Caco-2 (cell line): ENCODE data around the gene PARD3B. TPM values are rescaled to one million over a fixed set of nuclear protein-coding genes. Genes with fewer than 3 reads are reported as not detected.

Experiments used
- BruUV-seq: library from RNA; stranded (reverse); fragments of 400-500 nt; replicated peaks from 2 replicates; lab custom pipeline; 2021; lab: Mats Ljungman, UMichigan
- CTCF ChIA-PET: fragments of 300-600 bp; sonication (Branson Sonifier 250); formaldehyde crosslinking; loops from one replicate; lab custom pipeline; 2022; ENCODE audit warnings: antibody characterized with exemption; lab: Charles Lee
- POLR2A ChIA-PET: fragments of 300-600 bp; sonication (Branson Sonifier 250); formaldehyde crosslinking; loops from one replicate; lab custom pipeline; 2022; ENCODE audit warnings: antibody characterized with exemption; lab: Charles Lee
- DNase-seq, 2 experiments: peaks; one replicate each; pipeline versions ENCODE4 v3.0.0 to v3.0.0-alpha.2; 2020 to 2022
- H3K27me3 ChIP-seq: replicated peaks from 2 replicates; pipeline ENCODE4 v1.6.0; 2011; ENCODE audit warnings: low read length; ENCODE audit not compliant: control insufficient read depth, insufficient read depth
- H3K36me3 ChIP-seq: 2 replicates; pipeline ENCODE4 v1.5.1; 2011; ENCODE audit warnings: low read length; ENCODE audit not compliant: control insufficient read depth, insufficient read depth
- H3K4me1 ChIP-seq: fragments of 250-450 bp; sonication (Bioruptor Pico); 2 replicates; pipeline ENCODE4 v1.5.1; 2020; ENCODE audit warnings: mild to moderate bottlenecking
- H3K4me3 ChIP-seq: 2 replicates; pipeline ENCODE4 v1.5.1; 2011; ENCODE audit warnings: low read depth, mild to moderate bottlenecking, control low read depth, low read length
- H3K9me3 ChIP-seq: fragments of 250-450 bp; sonication (Bioruptor Pico); 2 replicates; pipeline ENCODE4 v1.5.1; 2020; ENCODE audit warnings: mild to moderate bottlenecking, moderate library complexity
- H3K27ac Mint-ChIP-seq: one replicate; pipeline ENCODE4 v1.8.0; 2022; ENCODE audit warnings: mixed read lengths; ENCODE audit not compliant: unreplicated experiment
- H3K27me3 Mint-ChIP-seq: one replicate; pipeline ENCODE4 v1.8.0; 2022; ENCODE audit warnings: mixed read lengths; ENCODE audit not compliant: insufficient read depth, unreplicated experiment
- H3K36me3 Mint-ChIP-seq: one replicate; pipeline ENCODE4 v1.8.0; 2022; ENCODE audit warnings: mild to moderate bottlenecking, mixed read lengths; ENCODE audit not compliant: insufficient read depth, unreplicated experiment
- H3K4me1 Mint-ChIP-seq: one replicate; pipeline ENCODE4 v1.8.0; 2022; ENCODE audit warnings: low read depth, mixed read lengths; ENCODE audit not compliant: unreplicated experiment
- H3K4me3 Mint-ChIP-seq: one replicate; pipeline ENCODE4 v1.8.0; 2022; ENCODE audit warnings: mild to moderate bottlenecking, moderate library complexity, mixed read lengths; ENCODE audit not compliant: unreplicated experiment
- H3K9me3 Mint-ChIP-seq: one replicate; pipeline ENCODE4 v1.8.0; 2022; ENCODE audit warnings: mixed read lengths; ENCODE audit not compliant: unreplicated experiment
- CTCF ChIP-seq, 2 experiments: fragments of 200-600 bp in 1 of 2; IDR thresholded peaks; 1 replicate in 1 of 2; 2 replicates in 1 of 2; pipeline versions ENCODE4 v1.5.1 to v1.8.0; 2011 to 2022; ENCODE audit warnings: antibody characterized with exemption in 1 of 2, control low read depth in 1 of 2, inconsistent platforms in 1 of 2, low read depth in 1 of 2, low read length in 1 of 2, mild to moderate bottlenecking in 1 of 2, moderate library complexity in 1 of 2; ENCODE audit not compliant: insufficient read depth in 1 of 2, severe bottlenecking in 1 of 2, unreplicated experiment in 1 of 2
- intact Hi-C: fragments of 100-400 bp; cut with micrococcal nuclease; formaldehyde crosslinking; loops from one replicate; pipeline ENCODE4 v1.10.0; 2022; ENCODE audit not compliant: unreplicated experiment
- total RNA-seq: library from RNA; stranded (reverse); gene quantifications from 2 replicates; pipeline ENCODE4 v1.2.3, GENCODE V29; 2022

PARD3B gene
- total RNA-seq, 1 experiment from 2014 or later: 68.9 TPM

GRCh38 chr2:205425102-205425501 is 879.8 kb downstream of the PARD3B start:
- H3K27me3 ChIP-seq: no peaks in the 10 kb centered on the region
- POLR2A ChIA-PET: no interaction called here
- TF ChIP-seq CTCF (IDR thresholded peaks at IDR 0.05; ENCODE audit: insufficient read depth in 1 of 2, low read depth in 1 of 2, low read length in 1 of 2, severe bottlenecking in 1 of 2, unreplicated experiment in 1 of 2): no peak
- no peak for DNase-seq
- no peak overlapping the region for H3K4me3 Mint-ChIP-seq
- BruUV-seq: no TSS peak
- H3K27ac Mint-ChIP-seq: peak overlapping the region; percentile 84
- intact Hi-C loops: loop anchor here (2.0 kb wide), 1 partner anchor 58 kb away; no protein-coding TSS in a partner anchor
- H3K36me3 Mint-ChIP-seq: peaks cover 10% of the 10 kb centered on the region
- peaks cover 17% of the 10 kb centered on the region for H3K9me3 Mint-ChIP-seq
- H3K36me3 ChIP-seq: no peaks in the 10 kb centered on the region
- H3K9me3 ChIP-seq: no peaks in the 10 kb centered on the region
- no peak overlapping the region for H3K4me3 ChIP-seq
- CTCF ChIA-PET: interaction anchor here (0.7 kb wide), 1 partner anchor 447 kb away, joined by 3 read pairs; no protein-coding TSS in a partner anchor
- H3K4me1 ChIP-seq: peaks cover 35% of the 10 kb centered on the region
- H3K27me3 Mint-ChIP-seq: no peaks in the 10 kb centered on the region
- peaks cover 35% of the 10 kb centered on the region for H3K4me1 Mint-ChIP-seq

- no peaks in the 10 kb centered on the region for H3K9me3 ChIP-seq
- Mint-ChIP-seq H3K27me3 (no peaks in the 10 kb centered on the region), H3K27ac (no peak overlapping the region), H3K4me3 (no peak overlapping the region), H3K4me1 (peaks cover 32% of the 10 kb centered on the region), H3K36me3 (peaks cover 10% of the 10 kb centered on the region), H3K9me3 (peaks cover 3% of the 10 kb centered on the region)
- ChIA-PET POLR2A (no interaction called here), CTCF (no interaction called here)
- no peak for TF ChIP-seq CTCF (IDR thresholded peaks at IDR 0.05; ENCODE audit: insufficient read depth in 1 of 2, low read depth in 1 of 2, low read length in 1 of 2, severe bottlenecking in 1 of 2, unreplicated experiment in 1 of 2)
- H3K27me3 ChIP-seq: no peaks in the 10 kb centered on the region
- peaks cover 35% of the 10 kb centered on the region for H3K4me1 ChIP-seq
- DNase-seq: no peak
- intact Hi-C loops: no loop called here
- H3K4me3 ChIP-seq: no peak overlapping the region
- BruUV-seq: no TSS peak
- H3K36me3 ChIP-seq: no peaks in the 10 kb centered on the region
Observed at GRCh38 chr2:205427112-205427511, 881.8 kb downstream of the PARD3B start.

- Mint-ChIP-seq H3K36me3 (peaks cover 5% of the 10 kb centered on the region), H3K9me3 (no peaks in the 10 kb centered on the region), H3K27ac (no peak overlapping the region), H3K27me3 (no peaks in the 10 kb centered on the region), H3K4me1 (peaks cover 37% of the 10 kb centered on the region), H3K4me3 (no peak overlapping the region)
- ChIA-PET CTCF (no interaction called here), POLR2A (no interaction called here)
- peaks cover 30% of the 10 kb centered on the region for H3K4me1 ChIP-seq
- H3K36me3 ChIP-seq: no peaks in the 10 kb centered on the region
- no peaks in the 10 kb centered on the region for H3K9me3 ChIP-seq
- intact Hi-C loops: no loop called here
- BruUV-seq: no TSS peak
- H3K27me3 ChIP-seq: no peaks in the 10 kb centered on the region
- TF ChIP-seq CTCF (IDR thresholded peaks at IDR 0.05; ENCODE audit: insufficient read depth in 1 of 2, low read depth in 1 of 2, low read length in 1 of 2, severe bottlenecking in 1 of 2, unreplicated experiment in 1 of 2): no peak
- DNase-seq: no peak
- no peak overlapping the region for H3K4me3 ChIP-seq
Observed at GRCh38 chr2:205428811-205429210, 883.5 kb downstream of the PARD3B start.
